BLaER1 (cell line): Measurements from ENCODE around the gene ITGA1.

Source experiments
- H3K27ac ChIP-seq: shearing (Covaris generic); formaldehyde crosslinking; 2 replicates; pipeline ENCODE4 v1.8.1; 2022
- H3K27me3 ChIP-seq: shearing (Covaris generic); formaldehyde crosslinking; 2 replicates; pipeline ENCODE4 v1.8.1; 2022
- H3K36me3 ChIP-seq: shearing (Covaris generic); formaldehyde crosslinking; 2 replicates; pipeline ENCODE4 v1.8.1; 2022
- H3K4me1 ChIP-seq: shearing (Covaris generic); formaldehyde crosslinking; 2 replicates; pipeline ENCODE4 v1.8.1; 2022
- H3K4me2 ChIP-seq: shearing (Covaris generic); formaldehyde crosslinking; 2 replicates; pipeline ENCODE4 v1.8.1; 2022
- H3K4me3 ChIP-seq: shearing (Covaris generic); formaldehyde crosslinking; 2 replicates; pipeline ENCODE4 v1.8.1; 2022
- H3K9ac ChIP-seq: shearing (Covaris generic); formaldehyde crosslinking; 2 replicates; pipeline ENCODE4 v1.8.1; 2022
- H3K9me3 ChIP-seq: shearing (Covaris generic); formaldehyde crosslinking; 2 replicates; pipeline ENCODE4 v1.8.1; 2022
- H4K20me1 ChIP-seq: shearing (Covaris generic); formaldehyde crosslinking; 2 replicates; pipeline ENCODE4 v1.8.1; 2022
- Cebpa-rat ChIP-seq: shearing (Covaris generic); IDR thresholded peaks from 2 replicates; pipeline ENCODE4 v1.8.1; 2022

Gene ITGA1

DNA sequence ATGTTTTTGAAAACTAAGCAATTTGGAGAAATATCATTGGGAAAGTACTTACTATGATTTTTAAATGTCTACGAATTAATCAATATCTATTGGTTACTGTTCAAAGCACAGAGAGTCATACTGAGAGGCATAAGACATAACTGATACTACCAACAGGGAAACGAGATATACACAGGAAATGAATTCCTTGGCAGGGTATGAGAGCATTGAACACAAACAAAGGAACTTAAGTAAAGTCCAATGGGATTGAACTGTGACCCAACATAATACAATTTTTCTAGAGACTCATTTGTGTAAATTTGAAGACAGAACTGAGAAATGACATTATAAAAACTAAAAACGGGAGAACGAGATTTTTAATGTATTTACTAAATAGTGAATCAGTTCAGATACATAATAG is 1.3 kb upstream of the ITGA1 start:
- H3K4me1 ChIP-seq = peaks cover 8% of the 10 kb centered on the region; the same call in 1 of the 2 replicates
- no peaks in the 10 kb centered on the region for H3K36me3 ChIP-seq
- H3K4me2 ChIP-seq = no peak overlapping the region
- H3K9me3 ChIP-seq = peaks cover 5% of the 10 kb centered on the region; the same call in 1 of the 2 replicates
- peaks cover 37% of the 10 kb centered on the region for H3K27me3 ChIP-seq
- H3K27ac ChIP-seq = no peak overlapping the region
- no peak overlapping the region for H3K4me3 ChIP-seq
- H3K9ac ChIP-seq = no peak overlapping the region
- TF ChIP-seq Cebpa-rat = no peak
- H4K20me1 ChIP-seq = no peaks in the 10 kb centered on the region

DNA sequence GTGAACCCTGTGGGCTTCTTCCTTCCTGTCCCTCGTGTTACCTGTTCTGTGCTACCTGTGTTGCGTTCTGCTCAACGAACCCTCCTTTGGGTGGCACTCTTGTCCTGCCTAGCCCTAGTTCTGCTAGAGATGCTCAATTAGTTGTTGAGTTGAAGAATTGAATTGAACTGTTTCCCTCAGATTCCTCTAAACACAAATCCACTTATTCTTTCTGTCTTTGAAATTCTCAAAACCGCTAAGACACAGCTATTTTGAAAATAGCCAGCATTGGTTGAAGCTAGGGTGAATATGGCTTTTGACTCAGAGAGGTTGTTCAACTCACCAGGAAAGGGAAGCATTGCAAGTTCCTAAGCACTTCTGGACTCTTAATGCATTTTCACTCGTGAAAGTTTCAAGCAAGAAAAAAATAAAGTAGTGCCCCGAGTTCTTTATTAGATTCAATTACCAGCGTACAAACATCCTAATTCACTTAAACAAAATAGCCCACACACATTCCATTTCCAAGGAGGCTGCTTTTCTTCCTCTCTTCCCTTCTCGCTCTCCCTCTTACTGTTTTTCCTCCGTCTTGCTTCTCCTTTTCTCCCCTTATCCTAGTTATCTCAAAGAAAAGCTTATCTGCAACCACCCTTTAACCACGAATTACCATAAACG is 642 bp upstream of the ITGA1 start:
- Histone ChIP-seq H3K27me3 (peaks cover 37% of the 10 kb centered on the region), H4K20me1 (no peaks in the 10 kb centered on the region), H3K27ac (no peak overlapping the region), H3K36me3 (no peaks in the 10 kb centered on the region), H3K9me3 (peaks cover 5% of the 10 kb centered on the region; the same call in 1 of the 2 replicates), H3K9ac (no peak overlapping the region), H3K4me2 (peak overlapping the region; percentile 73), H3K4me1 (peaks cover 8% of the 10 kb centered on the region; the same call in 1 of the 2 replicates), H3K4me3 (peak overlapping the region; percentile 60)
- TF ChIP-seq Cebpa-rat = no peak

DNA sequence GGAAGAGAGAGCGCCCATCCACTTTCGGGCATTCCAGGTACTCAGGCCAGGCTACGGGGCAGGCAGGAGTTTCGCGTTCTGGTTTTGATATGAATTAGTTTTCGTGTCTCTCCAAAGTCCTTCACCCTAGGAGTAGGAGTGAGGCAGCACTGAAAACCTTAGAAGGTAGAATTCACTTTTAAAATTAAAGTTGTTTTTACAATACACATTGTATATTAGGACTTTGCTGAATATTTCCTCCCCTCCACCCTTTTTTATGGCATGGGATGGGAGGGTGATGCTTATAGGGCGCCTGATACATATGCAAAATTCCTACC is 747 bp downstream of the ITGA1 start:
- peaks cover 37% of the 10 kb centered on the region for H3K27me3 ChIP-seq
- peak overlapping the region; percentile 73 for H3K4me2 ChIP-seq
- H4K20me1 ChIP-seq = no peaks in the 10 kb centered on the region
- peak overlapping the region; percentile 60 for H3K4me3 ChIP-seq
- TF ChIP-seq Cebpa-rat = no peak
- no peaks in the 10 kb centered on the region for H3K36me3 ChIP-seq
- H3K9ac ChIP-seq = no peak overlapping the region
- H3K4me1 ChIP-seq = peaks cover 8% of the 10 kb centered on the region; the same call in 1 of the 2 replicates
- no peak overlapping the region for H3K27ac ChIP-seq
- peaks cover 5% of the 10 kb centered on the region; the same call in 1 of the 2 replicates for H3K9me3 ChIP-seq

DNA sequence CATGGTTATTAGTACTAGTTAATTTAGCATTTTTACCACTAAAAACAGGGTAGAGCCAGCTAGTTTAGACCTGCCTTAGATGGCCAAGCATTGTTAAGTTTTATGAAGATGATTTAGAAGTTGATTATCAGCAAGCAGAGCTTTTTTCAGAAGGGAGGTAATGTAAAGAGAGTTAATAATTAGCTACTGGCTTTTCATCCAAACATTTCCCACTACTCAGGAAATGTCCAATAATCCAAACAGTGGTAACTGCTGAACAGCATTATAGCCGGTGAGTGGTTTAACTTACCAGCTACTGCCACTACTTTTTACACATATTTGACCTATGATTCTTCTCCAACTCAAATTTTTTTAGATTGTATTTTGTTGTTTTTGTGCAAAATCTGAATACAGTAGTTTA is 1.7 kb downstream of the ITGA1 start:
- no peak for TF ChIP-seq Cebpa-rat
- Histone ChIP-seq H4K20me1 (no peaks in the 10 kb centered on the region), H3K9me3 (peaks cover 5% of the 10 kb centered on the region; the same call in 1 of the 2 replicates), H3K4me2 (no peak overlapping the region), H3K36me3 (no peaks in the 10 kb centered on the region), H3K9ac (no peak overlapping the region), H3K4me1 (peaks cover 8% of the 10 kb centered on the region; the same call in 1 of the 2 replicates), H3K27ac (no peak overlapping the region), H3K27me3 (peaks cover 37% of the 10 kb centered on the region), H3K4me3 (no peak overlapping the region)

DNA sequence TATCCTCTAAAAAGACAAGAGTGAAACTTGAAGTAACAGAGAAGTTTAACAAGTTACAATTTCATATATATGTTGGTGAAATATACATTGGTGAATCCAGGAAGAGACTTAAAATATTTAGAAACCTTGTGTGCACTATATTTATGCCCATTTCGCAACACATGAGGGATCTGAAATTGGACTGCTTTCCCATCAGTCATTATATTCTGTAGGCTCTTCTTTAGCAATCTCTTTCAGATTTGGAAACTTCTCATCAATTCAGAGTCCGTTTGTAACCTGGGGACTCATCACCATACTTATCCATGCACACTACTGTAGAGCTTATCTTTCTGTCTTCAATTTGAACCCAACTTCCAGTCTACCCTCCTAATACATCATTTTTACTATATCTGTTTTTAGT is 2.1 kb downstream of the ITGA1 start:
- peaks cover 8% of the 10 kb centered on the region; the same call in 1 of the 2 replicates for H3K4me1 ChIP-seq
- H3K27ac ChIP-seq = no peak overlapping the region
- H3K9me3 ChIP-seq = peaks cover 5% of the 10 kb centered on the region; the same call in 1 of the 2 replicates
- H3K27me3 ChIP-seq = peaks cover 37% of the 10 kb centered on the region
- no peak for TF ChIP-seq Cebpa-rat
- H4K20me1 ChIP-seq = no peaks in the 10 kb centered on the region
- H3K4me2 ChIP-seq = no peak overlapping the region
- no peak overlapping the region for H3K4me3 ChIP-seq
- H3K36me3 ChIP-seq = no peaks in the 10 kb centered on the region
- no peak overlapping the region for H3K9ac ChIP-seq

DNA sequence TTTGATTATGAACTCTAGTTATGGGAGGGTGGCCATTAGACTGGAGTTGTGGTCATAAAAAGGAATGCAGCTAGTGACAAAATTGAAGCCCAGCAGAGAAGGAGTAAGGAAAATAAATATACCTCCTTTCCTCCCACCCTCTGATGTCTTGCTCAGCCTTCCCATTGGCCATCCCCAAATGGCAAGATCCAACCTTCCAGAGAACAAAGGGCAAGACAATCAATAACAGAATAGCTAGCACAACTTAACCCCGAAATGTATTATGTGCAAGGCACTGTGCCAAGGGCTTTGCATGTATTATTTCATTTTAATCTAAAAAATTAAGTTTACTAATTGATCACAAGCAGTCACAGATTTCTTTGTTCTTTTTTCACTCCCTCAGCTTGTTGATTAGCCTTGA is 3.6 kb downstream of the ITGA1 start:
- no peak for TF ChIP-seq Cebpa-rat
- Histone ChIP-seq H3K4me3 (no peak overlapping the region), H3K36me3 (no peaks in the 10 kb centered on the region)

DNA sequence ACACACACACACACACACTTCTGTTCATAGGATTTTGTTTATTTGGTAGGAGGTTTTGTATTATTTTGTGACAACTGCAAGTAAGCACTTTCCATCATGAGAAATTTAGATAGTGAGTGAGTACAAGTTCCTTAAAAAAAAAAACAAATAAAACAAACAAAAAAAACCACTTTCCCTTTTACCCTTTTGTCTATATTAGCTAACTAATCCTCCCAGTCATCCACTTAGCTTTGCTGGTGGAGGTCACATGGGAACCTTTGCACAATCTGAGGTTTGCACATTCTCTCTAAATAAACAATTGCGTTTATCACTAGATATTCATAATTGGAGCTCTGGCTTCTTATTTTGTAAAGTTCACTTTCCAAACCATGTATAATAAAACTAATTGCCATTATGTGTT is 6.8 kb downstream of the ITGA1 start:
- Histone ChIP-seq H3K9ac (no peak overlapping the region), H3K4me3 (no peak overlapping the region), H3K4me1 (peaks cover 10% of the 10 kb centered on the region), H3K27ac (no peak overlapping the region), H3K27me3 (peaks cover 5% of the 10 kb centered on the region), H4K20me1 (no peaks in the 10 kb centered on the region), H3K4me2 (no peak overlapping the region), H3K9me3 (no peaks in the 10 kb centered on the region), H3K36me3 (no peaks in the 10 kb centered on the region)
- TF ChIP-seq Cebpa-rat = no peak

More for the DNA sequence above, 3.6 kb downstream of the ITGA1 start:
- H3K27me3 ChIP-seq = peaks cover 37% of the 10 kb centered on the region
- no peak overlapping the region for H3K27ac ChIP-seq
- H4K20me1 ChIP-seq = no peaks in the 10 kb centered on the region
- H3K4me1 ChIP-seq = peaks cover 8% of the 10 kb centered on the region; the same call in 1 of the 2 replicates
- no peak overlapping the region for H3K9ac ChIP-seq
- no peak overlapping the region for H3K4me2 ChIP-seq
- peaks cover 5% of the 10 kb centered on the region; the same call in 1 of the 2 replicates for H3K9me3 ChIP-seq

DNA sequence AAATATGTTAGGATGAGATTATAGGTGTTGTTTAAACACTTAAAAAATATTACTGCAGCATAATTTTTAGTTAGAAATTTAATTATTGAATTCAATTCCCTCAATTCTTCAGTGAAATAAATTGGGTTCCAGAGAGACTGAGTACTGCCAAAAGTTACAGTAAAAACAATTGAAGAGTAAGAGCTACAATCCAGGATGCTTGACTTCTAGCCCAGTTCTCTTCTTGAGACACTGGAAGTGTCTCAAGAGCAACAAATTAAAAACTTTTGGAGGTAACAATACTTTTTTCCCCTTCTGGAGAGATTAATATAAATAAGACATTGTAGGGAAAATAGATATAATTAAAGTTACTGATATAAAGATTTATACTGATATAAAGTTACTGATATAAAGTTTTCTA is 8.3 kb downstream of the ITGA1 start:
- H3K27me3 ChIP-seq = no peaks in the 10 kb centered on the region
- TF ChIP-seq Cebpa-rat = no peak
- H3K27ac ChIP-seq = no peak overlapping the region
- no peak overlapping the region for H3K9ac ChIP-seq
- H3K9me3 ChIP-seq = no peaks in the 10 kb centered on the region
- H3K4me2 ChIP-seq = no peak overlapping the region
- H3K4me1 ChIP-seq = peaks cover 13% of the 10 kb centered on the region
- H3K4me3 ChIP-seq = no peak overlapping the region
- no peaks in the 10 kb centered on the region for H3K36me3 ChIP-seq
- H4K20me1 ChIP-seq = peaks cover 4% of the 10 kb centered on the region; the same call in 1 of the 2 replicates

DNA sequence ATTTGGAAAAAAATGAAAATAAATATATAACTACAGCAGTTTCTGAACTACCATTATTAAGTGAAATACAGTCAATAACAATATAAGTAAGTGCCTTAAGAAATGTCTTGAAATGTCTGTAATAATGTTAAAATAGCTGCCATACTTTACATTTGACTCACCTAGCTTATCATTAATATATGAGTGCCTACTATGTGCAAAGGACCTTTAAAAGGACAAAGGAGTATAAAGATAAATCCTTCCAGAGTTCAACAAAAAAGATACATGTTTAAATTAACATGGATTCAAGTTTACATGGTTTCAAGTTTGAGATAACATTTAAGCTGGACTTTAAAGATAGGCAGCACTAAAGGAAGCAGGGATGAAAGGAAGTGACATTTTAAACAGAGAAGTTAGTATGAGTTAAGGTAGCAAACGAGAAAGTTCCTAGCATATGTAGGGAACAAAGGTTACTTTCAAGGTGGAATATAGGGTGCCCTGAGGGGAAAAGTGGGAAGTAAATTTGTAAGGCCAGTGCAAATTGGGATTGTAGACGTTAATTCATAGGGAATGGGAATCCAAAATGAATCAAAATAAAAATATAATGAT is 8.9 kb downstream of the ITGA1 start:
- Histone ChIP-seq H3K27ac (no peak overlapping the region), H3K4me2 (no peak overlapping the region), H3K9me3 (no peaks in the 10 kb centered on the region), H3K36me3 (no peaks in the 10 kb centered on the region), H3K27me3 (no peaks in the 10 kb centered on the region), H3K4me3 (no peak overlapping the region), H3K9ac (no peak overlapping the region), H4K20me1 (peaks cover 10% of the 10 kb centered on the region; the same call in 1 of the 2 replicates), H3K4me1 (peaks cover 19% of the 10 kb centered on the region)
- TF ChIP-seq Cebpa-rat = no peak

DNA sequence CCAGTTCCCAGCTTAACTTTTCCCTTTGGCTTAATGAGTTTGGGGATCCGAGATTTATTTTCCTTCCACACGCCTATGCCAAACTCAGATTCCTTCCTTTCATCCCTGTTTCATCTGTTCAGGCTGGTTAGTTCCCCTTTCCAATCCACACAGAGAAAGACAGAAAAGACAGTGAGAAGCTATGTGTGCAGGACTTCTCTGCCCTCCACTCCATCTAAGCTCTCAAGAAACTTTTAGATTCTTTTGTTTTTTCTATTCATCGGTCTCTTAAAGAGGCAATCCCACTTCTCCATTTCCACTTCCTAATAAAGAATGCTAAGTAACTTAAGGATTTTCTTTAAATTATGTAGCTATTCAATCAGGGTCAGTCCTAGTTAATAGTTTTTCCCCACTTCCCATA is 11.2 kb downstream of the ITGA1 start:
- Histone ChIP-seq H3K9ac (peak overlapping the region; percentile 81), H3K27ac (no peak overlapping the region), H3K9me3 (no peaks in the 10 kb centered on the region), H3K27me3 (no peaks in the 10 kb centered on the region), H3K4me2 (peak overlapping the region; percentile 95), H3K4me3 (peak overlapping the region; percentile 85), H3K4me1 (peaks cover 40% of the 10 kb centered on the region), H4K20me1 (peaks cover 31% of the 10 kb centered on the region), H3K36me3 (peaks cover 5% of the 10 kb centered on the region; the same call in 1 of the 2 replicates)
- no peak for TF ChIP-seq Cebpa-rat
